Sigmoid colon (tissue), 7 donors: ENCODE results near the gene PRKAG2. TPM values are rescaled to one million over a fixed set of nuclear protein-coding genes. Genes with fewer than 3 reads are reported as not detected.
A peak's percentile ranks its signal among the peaks of the same experiment; 100 is the strongest.
"Not testable (repeated sequence)": the region's sequence is repeated elsewhere in the genome, so short reads cannot be mapped to it uniquely, and the experiment has no call there.

ENCODE experiments used
- DNase-seq: peaks from one replicate; pipeline ENCODE4 v3.0.0-alpha.2; 2019
- H3K27ac ChIP-seq, 4 donors: fragments of 200-600 bp; sonication (generic); one replicate each; pipeline ENCODE4 v1.5.1; 2016 to 2019; ENCODE audit warnings: mild to moderate bottlenecking in 1 of 4
- H3K27me3 ChIP-seq, 3 donors: fragments of 200-600 bp; sonication (generic); one replicate each; pipeline ENCODE4 v1.5.1; 2019; ENCODE audit warnings: mild to moderate bottlenecking in 1 of 3
- H3K36me3 ChIP-seq, 4 donors: fragments of 200-600 bp; sonication (generic); one replicate each; pipeline ENCODE4 v1.5.1; 2016 to 2019
- H3K4me1 ChIP-seq, 4 donors: fragments of 200-600 bp; sonication (generic); one replicate each; pipeline ENCODE4 v1.5.1; 2017 to 2019
- H3K4me3 ChIP-seq, 4 donors: fragments of 200-600 bp; sonication (generic); one replicate each; pipeline ENCODE4 v1.5.1; 2017 to 2019; ENCODE audit warnings: mild to moderate bottlenecking in 2 of 4, moderate library complexity in 1 of 4
- H3K9me3 ChIP-seq, 4 donors: fragments of 200-600 bp in 3 of 4; sonication (generic) in 3 of 4; one replicate each; pipeline versions ENCODE4 v1.5.1 to v1.6.1; 2013 to 2019
- CTCF ChIP-seq, 4 experiments: fragments of 450-650 bp in 3 of 4; fragments of 200-600 bp in 1 of 4; IDR thresholded peaks; one replicate each; pipeline ENCODE4 v1.5.1; 2016 to 2019; ENCODE audit warnings: antibody characterized with exemption in 4 of 4, mild to moderate bottlenecking in 3 of 4, moderate library complexity in 2 of 4
- EP300 ChIP-seq, 4 donors: sonication (generic); formaldehyde crosslinking; IDR thresholded peaks; one replicate each; pipeline ENCODE4 v1.6.1; 2017; ENCODE audit warnings: antibody characterized with exemption in 4 of 4
- POLR2A ChIP-seq, 2 donors: fragments of 450-650 bp; IDR thresholded peaks; one replicate each; pipeline ENCODE4 v1.6.1; 2016; ENCODE audit warnings: antibody characterized with exemption in 2 of 2, mild to moderate bottlenecking in 2 of 2, moderate library complexity in 2 of 2
- POLR2AphosphoS5 ChIP-seq, 4 donors: sonication (generic); formaldehyde crosslinking; IDR thresholded peaks; one replicate each; pipeline ENCODE4 v1.6.1; 2017; ENCODE audit warnings: antibody characterized with exemption in 4 of 4
- WGBS, 2 donors: extraction: QIAGEN DNeasy Blood & Tissue Kit; methylation state at CpG; one replicate each; pipeline ENCODE4 v1.1.7; 2013; 5-methylcytosine and 5-hydroxymethylcytosine counted together
- intact Hi-C: fragments of 100-400 bp; cut with DNase I; formaldehyde crosslinking; loops from one replicate; pipeline ENCODE4 v1.15.1; 2023
- polyA plus RNA-seq, 3 donors: library from polyadenylated mRNA; stranded (reverse); fragments of 200-250 nt; gene quantifications; one replicate each; pipeline ENCODE4 v1.2.3, GENCODE V29; 2013
- total RNA-seq, 4 donors: library from RNA; depleted of rRNA; stranded (reverse); fragments of >200 nt; gene quantifications; one replicate each; pipeline ENCODE4 v1.1.0, GENCODE V29; 2016
- donor health status: healthy with polysubstance abuse.
- donor health status: Bipolar disorder and iron deficiency.
- donor health status: healthy.

The PRKAG2 gene
- total and polyA plus RNA-seq, 7 donors = 19.2 to 51.2 (median 37.1) TPM

- WGBS, 2 donors = 95% methylated on average over 19 of the region's 19 CpGs
- intact Hi-C loops = loop anchor here (10.0 kb wide), 1 partner anchor 438 kb away; no protein-coding TSS in a partner anchor
Measured at GRCh38 chr7:151752816-151753595, 123.9 kb downstream of the PRKAG2 start.

GRCh38 chr7:151752037-151752436 lies 124.9 kb downstream of the PRKAG2 start:
- H3K9me3 ChIP-seq = no peaks in the 10 kb centered on the region
- no peaks in the 10 kb centered on the region for H3K27me3 ChIP-seq
- no peaks in the 10 kb centered on the region for H3K36me3 ChIP-seq
- no peak overlapping the region for H3K4me3 ChIP-seq
- WGBS, 2 donors = 96% methylated on average over 8 of the region's 8 CpGs
- no peak for DNase-seq
- TF ChIP-seq EP300 (IDR thresholded peaks at IDR 0.05) = no peak
- TF ChIP-seq POLR2AphosphoS5 (IDR thresholded peaks at IDR 0.05) = no peak
- no peak for TF ChIP-seq CTCF (IDR thresholded peaks at IDR 0.05)
- TF ChIP-seq POLR2A (IDR thresholded peaks at IDR 0.05) = no peak
- intact Hi-C loops = loop anchor here (10.0 kb wide), 1 partner anchor 437 kb away; no protein-coding TSS in a partner anchor
- peaks cover 0 to 36% (median 32%) of the 10 kb centered on the region in 4 donors for H3K4me1 ChIP-seq
- H3K27ac ChIP-seq = no peak overlapping the region

More at GRCh38 chr7:151752816-151753595, 123.9 kb downstream of the PRKAG2 start:
- Histone ChIP-seq H3K4me3 (no peak overlapping the region), H3K27me3 (no peaks in the 10 kb centered on the region), H3K4me1 (peaks cover 0 to 45% (median 41%) of the 10 kb centered on the region in 4 donors), H3K36me3 (no peaks in the 10 kb centered on the region), H3K27ac (peak overlapping the region in 3 of 4 donors; percentile 86 to 91 (median 86)), H3K9me3 (no peaks in the 10 kb centered on the region)
- TF ChIP-seq CTCF (IDR thresholded peaks at IDR 0.05) = no peak
- no peak for TF ChIP-seq POLR2AphosphoS5 (IDR thresholded peaks at IDR 0.05)
- TF ChIP-seq EP300 (IDR thresholded peaks at IDR 0.05) = no peak
- TF ChIP-seq POLR2A (IDR thresholded peaks at IDR 0.05) = no peak
- no peak for DNase-seq

- no peaks in the 10 kb centered on the region for H3K9me3 ChIP-seq
- peaks cover 0 to 3% (median under 1%) of the 10 kb centered on the region in 4 donors for H3K4me1 ChIP-seq
- no peak for DNase-seq
- H3K27ac ChIP-seq = no peak overlapping the region
- no peak overlapping the region for H3K4me3 ChIP-seq
- TF ChIP-seq EP300 (IDR thresholded peaks at IDR 0.05) (no peak), POLR2AphosphoS5 (IDR thresholded peaks at IDR 0.05) (no peak), POLR2A (IDR thresholded peaks at IDR 0.05) (no peak), CTCF (IDR thresholded peaks at IDR 0.05) (no peak)
- 75 to 93% methylated on average over 15 of the region's 15 CpGs for WGBS, 2 donors
- intact Hi-C loops = no loop called here
- H3K27me3 ChIP-seq = no peaks in the 10 kb centered on the region
- H3K36me3 ChIP-seq = no peaks in the 10 kb centered on the region
Measured at GRCh38 chr7:151748733-151749132, 128.2 kb downstream of the PRKAG2 start.

- 81 to 89% methylated on average over 5 of the region's 5 CpGs for WGBS, 2 donors
Measured at GRCh38 chr7:151748021-151748420, 128.9 kb downstream of the PRKAG2 start.

GRCh38 chr7:151745706-151746105 lies 131.2 kb downstream of the PRKAG2 start:
- no peaks in the 10 kb centered on the region for H3K9me3 ChIP-seq
- no peak for DNase-seq
- TF ChIP-seq CTCF (IDR thresholded peaks at IDR 0.05) (no peak), POLR2AphosphoS5 (IDR thresholded peaks at IDR 0.05) (no peak), EP300 (IDR thresholded peaks at IDR 0.05) (no peak), POLR2A (IDR thresholded peaks at IDR 0.05) (no peak)
- H3K4me1 ChIP-seq = peaks cover 0 to 4% (median 1%) of the 10 kb centered on the region in 4 donors
- intact Hi-C loops = no loop called here
- 82 to 93% methylated on average over 11 of the region's 11 CpGs for WGBS, 2 donors
- no peaks in the 10 kb centered on the region for H3K36me3 ChIP-seq
- no peaks in the 10 kb centered on the region for H3K27me3 ChIP-seq
- no peak overlapping the region for H3K4me3 ChIP-seq
- H3K27ac ChIP-seq = no peak overlapping the region

More at GRCh38 chr7:151748021-151748420, 128.9 kb downstream of the PRKAG2 start:
- H3K36me3 ChIP-seq, DNase-seq, H3K27me3 ChIP-seq, H3K4me1 ChIP-seq, H3K27ac ChIP-seq, H3K4me3 ChIP-seq, intact Hi-C loops, H3K9me3 ChIP-seq: not testable (repeated sequence)
